Spinal cord (tissue), 10 donors: ENCODE results near the gene ISCA2. TPM values are rescaled to one million over a fixed set of nuclear protein-coding genes. Genes with fewer than 3 reads are reported as not detected.
"Not testable (repeated sequence)": the region's sequence is repeated elsewhere in the genome, so short reads cannot be mapped to it uniquely, and the experiment has no call there.

Experiments used
- DNase-seq, 6 donors: peaks; one replicate each; pipeline versions ENCODE4 v3.0.0 to v3.0.0-alpha.2; 2013 to 2015; ENCODE audit warnings: low spot score in 6 of 6, low read depth in 4 of 6
- H3K27ac ChIP-seq: one replicate; pipeline ENCODE4 v1.5.1; 2013; ENCODE audit warnings: low read depth, low read length, control low read depth
- H3K27me3 ChIP-seq: one replicate; pipeline ENCODE4 v1.6.1; 2013; ENCODE audit warnings: low read length; ENCODE audit not compliant: control insufficient read depth, insufficient read depth
- H3K36me3 ChIP-seq: one replicate; pipeline ENCODE4 v1.6.1; 2013; ENCODE audit warnings: low read length; ENCODE audit not compliant: control insufficient read depth, insufficient read depth
- H3K4me1 ChIP-seq: one replicate; pipeline ENCODE4 v1.6.1; 2013; ENCODE audit warnings: low read length; ENCODE audit not compliant: control insufficient read depth, insufficient read depth
- H3K4me3 ChIP-seq: one replicate; pipeline ENCODE4 v1.5.1; 2013; ENCODE audit warnings: low read depth, low read length, control low read depth
- H3K9me3 ChIP-seq: one replicate; pipeline ENCODE4 v1.6.1; 2013; ENCODE audit warnings: low read length; ENCODE audit not compliant: control insufficient read depth, insufficient read depth
- WGBS: methylation state at CpG from one replicate; pipeline ENCODE4 v1.1.5; 2013; ENCODE audit warnings: missing lambda C conversion rate; ENCODE audit not compliant: insufficient coverage; 5-methylcytosine and 5-hydroxymethylcytosine counted together
- polyA plus RNA-seq, 2 donors: library from polyadenylated mRNA; unstranded; fragments of 120-200 nt; gene quantifications; one replicate each; pipeline ENCODE4 v1.2.1, GENCODE V29; 2013; ENCODE audit not compliant: insufficient read length in 2 of 2
- total RNA-seq, 2 donors: library from RNA; depleted of rRNA in 1 of 2; stranded (reverse); fragments of 120-200 nt in 1 of 2; fragments of >200 nt in 1 of 2; gene quantifications; one replicate each; pipeline versions ENCODE4 v1.2.3 to v1.2.4, GENCODE V29; 2013 to 2014
- donor health status: healthy.

The ISCA2 gene
- total and polyA plus RNA-seq, 4 donors, result 21.1 to 41.0 (median 33.7) TPM

GRCh38 chr14:74533576-74533975, 40.0 kb downstream of the ISCA2 start:
- Histone ChIP-seq H3K27me3 (no peaks in the 10 kb centered on the region), H3K9me3 (no peaks in the 10 kb centered on the region), H3K36me3 (no peaks in the 10 kb centered on the region), H3K27ac (no peak overlapping the region), H3K4me3 (no peak overlapping the region), H3K4me1 (no peaks in the 10 kb centered on the region)
- WGBS, result 92% methylated on average over 6 of the region's 7 CpGs
- DNase-seq, result no peak

GRCh38 chr14:74535756-74536325, 42.3 kb downstream of the ISCA2 start:
- no peak for DNase-seq
- Histone ChIP-seq H3K36me3 (no peaks in the 10 kb centered on the region), H3K4me1 (no peaks in the 10 kb centered on the region), H3K27ac (no peak overlapping the region), H3K9me3 (no peaks in the 10 kb centered on the region), H3K4me3 (no peak overlapping the region), H3K27me3 (no peaks in the 10 kb centered on the region)
- 73% methylated on average over 6 of the region's 10 CpGs for WGBS

- not testable (repeated sequence) for DNase-seq, H3K36me3 ChIP-seq, H3K27ac ChIP-seq, H3K4me3 ChIP-seq, H3K9me3 ChIP-seq, H3K4me1 ChIP-seq, H3K27me3 ChIP-seq
- WGBS, result 100% methylated on average over 2 of the region's 3 CpGs
These were observed 42.8 kb downstream of the ISCA2 start for GRCh38 chr14:74536336-74536735.

GRCh38 chr14:74538411-74539391, 45.1 kb downstream of the ISCA2 start:
- H3K9me3 ChIP-seq, result no peaks in the 10 kb centered on the region
- DNase-seq, result no peak
- no peaks in the 10 kb centered on the region for H3K36me3 ChIP-seq
- H3K4me1 ChIP-seq, result no peaks in the 10 kb centered on the region
- no peaks in the 10 kb centered on the region for H3K27me3 ChIP-seq
- H3K27ac ChIP-seq, result no peak overlapping the region
- 93% methylated on average over 9 of the region's 11 CpGs for WGBS
- H3K4me3 ChIP-seq, result no peak overlapping the region

- H3K36me3 ChIP-seq, result no peaks in the 10 kb centered on the region
- H3K4me3 ChIP-seq, result no peak overlapping the region
- 53% methylated on average over 4 of the region's 4 CpGs for WGBS
- H3K27me3 ChIP-seq, result no peaks in the 10 kb centered on the region
- no peak overlapping the region for H3K27ac ChIP-seq
- no peaks in the 10 kb centered on the region for H3K4me1 ChIP-seq
- no peaks in the 10 kb centered on the region for H3K9me3 ChIP-seq
- no peak for DNase-seq
These were observed 45.9 kb downstream of the ISCA2 start for GRCh38 chr14:74539503-74539902.

GRCh38 chr14:74541225-74541624, 47.7 kb downstream of the ISCA2 start:
- Histone ChIP-seq H3K27ac (no peak overlapping the region), H3K27me3 (no peaks in the 10 kb centered on the region), H3K4me3 (no peak overlapping the region), H3K9me3 (no peaks in the 10 kb centered on the region), H3K36me3 (no peaks in the 10 kb centered on the region), H3K4me1 (no peaks in the 10 kb centered on the region)
- WGBS, result 100% methylated on average over 1 of the region's 3 CpGs
- no peak for DNase-seq

- 83% methylated on average over 10 of the region's 10 CpGs for WGBS
- H3K36me3 ChIP-seq, result no peaks in the 10 kb centered on the region
- H3K27me3 ChIP-seq, result no peaks in the 10 kb centered on the region
- no peaks in the 10 kb centered on the region for H3K9me3 ChIP-seq
- no peaks in the 10 kb centered on the region for H3K4me1 ChIP-seq
- no peak overlapping the region for H3K27ac ChIP-seq
- no peak for DNase-seq
- no peak overlapping the region for H3K4me3 ChIP-seq
These were observed 48.6 kb downstream of the ISCA2 start for GRCh38 chr14:74542056-74542685.

- H3K27me3 ChIP-seq, result no peaks in the 10 kb centered on the region
- WGBS, result 87% methylated on average over 3 of the region's 5 CpGs
- H3K36me3 ChIP-seq, result no peaks in the 10 kb centered on the region
- no peaks in the 10 kb centered on the region for H3K9me3 ChIP-seq
- no peak overlapping the region for H3K27ac ChIP-seq
- no peak for DNase-seq
- no peaks in the 10 kb centered on the region for H3K4me1 ChIP-seq
- H3K4me3 ChIP-seq, result no peak overlapping the region
These were observed 50.3 kb downstream of the ISCA2 start for GRCh38 chr14:74543771-74544438.

- Histone ChIP-seq H3K4me3 (no peak overlapping the region), H3K4me1 (no peaks in the 10 kb centered on the region), H3K27ac (no peak overlapping the region), H3K36me3 (no peaks in the 10 kb centered on the region), H3K27me3 (no peaks in the 10 kb centered on the region), H3K9me3 (no peaks in the 10 kb centered on the region)
- no peak for DNase-seq
- WGBS, result 70% methylated on average over 4 of the region's 4 CpGs
These were observed 51.8 kb downstream of the ISCA2 start for GRCh38 chr14:74545386-74545785.
